ENCODE data around the gene IKBKE. TPM values are rescaled to one million over a fixed set of nuclear protein-coding genes. Genes with fewer than 3 reads are reported as not detected.

IKBKE gene
- total RNA-seq, 4 donors from 2014 or later, result 13.8 to 77.4 (median 17.8) TPM

- intact Hi-C loops (cut with DNase I; ENCODE audit: low total_unique reads), result no loop called here
- no peak for DNase-seq
- H3K4me1 ChIP-seq, result peaks cover 0 to 17% (median 9%) of the 10 kb centered on the region in 4 donors
- no peak overlapping the region for H3K27ac ChIP-seq
- H3K27me3 ChIP-seq, result no peaks in the 10 kb centered on the region
- H3K4me3 ChIP-seq, result no peak overlapping the region
- H3K9me3 ChIP-seq, result no peaks in the 10 kb centered on the region
- WGBS, 2 donors (ENCODE audit: low coverage in 1 of 2), result 97 to 100% methylated on average over 1 to 13 of the region's 13 CpGs
- in situ Hi-C loops (cut with MboI; ENCODE audit: low pct_ligation_motif_present in 1 of 4, low pct_unique_long_range_greater_than_20kb in 1 of 4, low sequenced_read_pairs in 3 of 4), result no loop called here
- no peak for TF ChIP-seq CTCF (IDR thresholded peaks at IDR 0.05)
- TF ChIP-seq POLR2A (IDR thresholded peaks at IDR 0.05), result no peak
- no peak for TF ChIP-seq EP300 (IDR thresholded peaks at IDR 0.05; ENCODE audit: low read depth)
- TF ChIP-seq POLR2AphosphoS5 (IDR thresholded peaks at IDR 0.05), result no peak
- H3K36me3 ChIP-seq, result peaks cover 0 to 6% (median 0%) of the 10 kb centered on the region in 4 donors
Observed at GRCh38 chr1:206453111-206453510, 17.2 kb upstream of the IKBKE start.

- Histone ChIP-seq H3K4me1 (peaks cover 0 to 17% (median 9%) of the 10 kb centered on the region in 4 donors), H3K27ac (no peak overlapping the region), H3K9me3 (no peaks in the 10 kb centered on the region), H3K4me3 (no peak overlapping the region), H3K27me3 (no peaks in the 10 kb centered on the region), H3K36me3 (peaks cover 0 to 5% (median 0%) of the 10 kb centered on the region in 4 donors)
- no peak for DNase-seq
- 79 to 100% methylated on average over 1 to 3 of the region's 3 CpGs for WGBS, 2 donors (ENCODE audit: low coverage in 1 of 2)
- in situ Hi-C loops (cut with MboI; ENCODE audit: low pct_ligation_motif_present in 1 of 4, low pct_unique_long_range_greater_than_20kb in 1 of 4, low sequenced_read_pairs in 3 of 4) (no loop called here), intact Hi-C loops (cut with DNase I; ENCODE audit: low total_unique reads) (no loop called here)
- TF ChIP-seq EP300 (IDR thresholded peaks at IDR 0.05; ENCODE audit: low read depth) (no peak), CTCF (IDR thresholded peaks at IDR 0.05) (no peak), POLR2AphosphoS5 (IDR thresholded peaks at IDR 0.05) (no peak), POLR2A (IDR thresholded peaks at IDR 0.05) (no peak)
Observed at GRCh38 chr1:206455289-206455665, 15.0 kb upstream of the IKBKE start.

GRCh38 chr1:206455666-206456344, 14.5 kb upstream of the IKBKE start:
- no peaks in the 10 kb centered on the region for H3K27me3 ChIP-seq
- no peak for DNase-seq
- 35 to 48% methylated on average over 4 to 12 of the region's 12 CpGs for WGBS, 2 donors (ENCODE audit: low coverage in 1 of 2)
- in situ Hi-C loops (cut with MboI; ENCODE audit: low pct_ligation_motif_present in 1 of 4, low pct_unique_long_range_greater_than_20kb in 1 of 4, low sequenced_read_pairs in 3 of 4), result no loop called here
- H3K4me1 ChIP-seq, result peaks cover 0 to 17% (median 9%) of the 10 kb centered on the region in 4 donors
- TF ChIP-seq POLR2A (IDR thresholded peaks at IDR 0.05) (no peak), EP300 (IDR thresholded peaks at IDR 0.05; ENCODE audit: low read depth) (no peak), POLR2AphosphoS5 (IDR thresholded peaks at IDR 0.05) (no peak), CTCF (IDR thresholded peaks at IDR 0.05) (no peak)
- intact Hi-C loops (cut with DNase I; ENCODE audit: low total_unique reads), result no loop called here
- no peaks in the 10 kb centered on the region for H3K9me3 ChIP-seq
- H3K36me3 ChIP-seq, result no peaks in the 10 kb centered on the region
- no peak overlapping the region for H3K4me3 ChIP-seq
- H3K27ac ChIP-seq, result no peak overlapping the region

GRCh38 chr1:206456577-206457370, 13.5 kb upstream of the IKBKE start:
- Histone ChIP-seq H3K9me3 (no peaks in the 10 kb centered on the region), H3K27me3 (no peaks in the 10 kb centered on the region), H3K4me1 (peaks cover 0 to 17% (median 9%) of the 10 kb centered on the region in 4 donors), H3K36me3 (no peaks in the 10 kb centered on the region), H3K27ac (no peak overlapping the region), H3K4me3 (no peak overlapping the region)
- 56 to 92% methylated on average over 1 to 11 of the region's 11 CpGs for WGBS, 2 donors (ENCODE audit: low coverage in 1 of 2)
- intact Hi-C loops (cut with DNase I; ENCODE audit: low total_unique reads), result no loop called here
- in situ Hi-C loops (cut with MboI; ENCODE audit: low pct_ligation_motif_present in 1 of 4, low pct_unique_long_range_greater_than_20kb in 1 of 4, low sequenced_read_pairs in 3 of 4), result no loop called here
- no peak for TF ChIP-seq CTCF (IDR thresholded peaks at IDR 0.05)
- no peak for TF ChIP-seq POLR2A (IDR thresholded peaks at IDR 0.05)
- TF ChIP-seq EP300 (IDR thresholded peaks at IDR 0.05; ENCODE audit: low read depth), result no peak
- TF ChIP-seq POLR2AphosphoS5 (IDR thresholded peaks at IDR 0.05), result no peak
- DNase-seq, result no peak

Data from transverse colon (tissue), 4 donors.